ENCODE results near the gene ZNF678. TPM values are rescaled to one million over a fixed set of nuclear protein-coding genes. Genes with fewer than 3 reads are reported as not detected.

Gene ZNF678
- total and polyA plus RNA-seq, 9 of the 15 experiments (the other 6 are each of a cell fraction or from before 2014, with no cell fraction given): 3.0 to 16.8 (median 8.0) TPM

DNA sequence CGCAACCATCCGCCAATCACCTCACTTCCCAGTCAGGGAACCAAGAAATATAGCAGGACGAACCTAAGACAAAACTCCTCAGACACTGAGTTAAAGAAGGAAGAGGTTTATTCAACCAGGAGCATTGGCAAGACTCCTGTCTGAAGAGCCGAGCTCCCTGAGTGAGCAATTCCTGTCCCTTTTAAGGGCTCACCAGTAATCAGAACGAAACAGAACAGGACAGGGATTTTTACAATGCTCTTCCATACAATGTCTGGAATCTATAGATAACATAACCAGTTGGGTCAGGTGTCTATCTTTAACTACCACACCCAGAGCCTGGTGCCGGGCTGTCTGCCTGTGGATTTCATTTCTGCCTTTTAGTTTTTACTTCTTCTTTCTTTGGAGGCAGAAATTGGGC, 32.9 kb downstream of the ZNF678 start (continued):
- TF ChIP-seq, protein P1, sequence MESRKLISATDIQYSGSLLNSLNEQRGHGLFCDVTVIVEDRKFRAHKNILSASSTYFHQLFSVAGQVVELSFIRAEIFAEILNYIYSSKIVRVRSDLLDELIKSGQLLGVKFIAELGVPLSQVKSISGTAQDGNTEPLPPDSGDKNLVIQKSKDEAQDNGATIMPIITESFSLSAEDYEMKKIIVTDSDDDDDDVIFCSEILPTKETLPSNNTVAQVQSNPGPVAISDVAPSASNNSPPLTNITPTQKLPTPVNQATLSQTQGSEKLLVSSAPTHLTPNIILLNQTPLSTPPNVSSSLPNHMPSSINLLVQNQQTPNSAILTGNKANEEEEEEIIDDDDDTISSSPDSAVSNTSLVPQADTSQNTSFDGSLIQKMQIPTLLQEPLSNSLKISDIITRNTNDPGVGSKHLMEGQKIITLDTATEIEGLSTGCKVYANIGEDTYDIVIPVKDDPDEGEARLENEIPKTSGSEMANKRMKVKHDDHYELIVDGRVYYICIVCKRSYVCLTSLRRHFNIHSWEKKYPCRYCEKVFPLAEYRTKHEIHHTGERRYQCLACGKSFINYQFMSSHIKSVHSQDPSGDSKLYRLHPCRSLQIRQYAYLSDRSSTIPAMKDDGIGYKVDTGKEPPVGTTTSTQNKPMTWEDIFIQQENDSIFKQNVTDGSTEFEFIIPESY (CRISPR knock-in tag; IDR thresholded peaks at IDR 0.05): peak; percentile 38; the same call in 1 of the 2 replicates
- TF ChIP-seq EP300 (IDR thresholded peaks at IDR 0.05; ENCODE audit: low read length) (peak; percentile 69; the same call in 1 of the 2 replicates), TRIM24 (IDR thresholded peaks at IDR 0.05) (peak; percentile 96 to 98), GATA2 (CRISPR knock-in tag; IDR thresholded peaks at IDR 0.05) (peak; percentile 47; the same call in 1 of the 2 replicates), PML (IDR thresholded peaks at IDR 0.05; ENCODE audit: low read length) (peak; percentile 68; the same call in 1 of the 2 replicates), DPF2 (IDR thresholded peaks at IDR 0.05) (peak; percentile 32; the same call in 1 of the 2 replicates), ZNF766 (CRISPR knock-in tag; conservative IDR thresholded peaks at IDR 0.05) (0 out of 2 replicates have a peak, but pooled peaks have one; percentile 23), NCOR1 (IDR thresholded peaks at IDR 0.05) (peak; percentile 82), SP1 (CRISPR knock-in tag; IDR thresholded peaks at IDR 0.05) (0 out of 2 replicates have a peak, but pooled peaks have one; percentile 21), CBX5 (IDR thresholded peaks at IDR 0.05; ENCODE audit: borderline replicate concordance, low read depth) (0 out of 2 replicates have a peak, but pooled peaks have one; percentile 59), LEF1 (IDR thresholded peaks at IDR 0.05) (peak; percentile 22; the same call in 1 of the 2 replicates), TCF3 (CRISPR knock-in tag; IDR thresholded peaks at IDR 0.05) (peak; percentile 89), SMARCC2 (IDR thresholded peaks at IDR 0.05; ENCODE audit: low read depth) (0 out of 2 replicates have a peak, but pooled peaks have one; percentile 35), CBFA2T2 (conservative IDR thresholded peaks at IDR 0.05) (peak; percentile 93), SOX6 (IDR thresholded peaks at IDR 0.05) (peak; percentile 93), ZNF311 (CRISPR knock-in tag; IDR thresholded peaks at IDR 0.05) (0 out of 2 replicates have a peak, but pooled peaks have one; percentile 29), NONO (IDR thresholded peaks at IDR 0.05; ENCODE audit: low read depth in 2 of 2, low read length in 1 of 2) (peak in 1 of 2 experiments; percentile 39; a peak in 1 of 4 replicates), CC2D1A (IDR thresholded peaks at IDR 0.05) (peak; percentile 54; the same call in 1 of the 2 replicates), ZNF24 (IDR thresholded peaks at IDR 0.05) (peak; percentile 58; the same call in 1 of the 2 replicates), STAT5A (IDR thresholded peaks at IDR 0.05; ENCODE audit: borderline replicate concordance, low read length) (0 out of 2 replicates have a peak, but pooled peaks have one; percentile 18), TAL1 (IDR thresholded peaks at IDR 0.05) (peak; percentile 96)
- TF ChIP-seq, protein P2, sequence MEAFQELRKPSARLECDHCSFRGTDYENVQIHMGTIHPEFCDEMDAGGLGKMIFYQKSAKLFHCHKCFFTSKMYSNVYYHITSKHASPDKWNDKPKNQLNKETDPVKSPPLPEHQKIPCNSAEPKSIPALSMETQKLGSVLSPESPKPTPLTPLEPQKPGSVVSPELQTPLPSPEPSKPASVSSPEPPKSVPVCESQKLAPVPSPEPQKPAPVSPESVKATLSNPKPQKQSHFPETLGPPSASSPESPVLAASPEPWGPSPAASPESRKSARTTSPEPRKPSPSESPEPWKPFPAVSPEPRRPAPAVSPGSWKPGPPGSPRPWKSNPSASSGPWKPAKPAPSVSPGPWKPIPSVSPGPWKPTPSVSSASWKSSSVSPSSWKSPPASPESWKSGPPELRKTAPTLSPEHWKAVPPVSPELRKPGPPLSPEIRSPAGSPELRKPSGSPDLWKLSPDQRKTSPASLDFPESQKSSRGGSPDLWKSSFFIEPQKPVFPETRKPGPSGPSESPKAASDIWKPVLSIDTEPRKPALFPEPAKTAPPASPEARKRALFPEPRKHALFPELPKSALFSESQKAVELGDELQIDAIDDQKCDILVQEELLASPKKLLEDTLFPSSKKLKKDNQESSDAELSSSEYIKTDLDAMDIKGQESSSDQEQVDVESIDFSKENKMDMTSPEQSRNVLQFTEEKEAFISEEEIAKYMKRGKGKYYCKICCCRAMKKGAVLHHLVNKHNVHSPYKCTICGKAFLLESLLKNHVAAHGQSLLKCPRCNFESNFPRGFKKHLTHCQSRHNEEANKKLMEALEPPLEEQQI (IDR thresholded peaks at IDR 0.05): peak; percentile 63; the same call in 1 of the 2 replicates
- TF ChIP-seq, protein P3, sequence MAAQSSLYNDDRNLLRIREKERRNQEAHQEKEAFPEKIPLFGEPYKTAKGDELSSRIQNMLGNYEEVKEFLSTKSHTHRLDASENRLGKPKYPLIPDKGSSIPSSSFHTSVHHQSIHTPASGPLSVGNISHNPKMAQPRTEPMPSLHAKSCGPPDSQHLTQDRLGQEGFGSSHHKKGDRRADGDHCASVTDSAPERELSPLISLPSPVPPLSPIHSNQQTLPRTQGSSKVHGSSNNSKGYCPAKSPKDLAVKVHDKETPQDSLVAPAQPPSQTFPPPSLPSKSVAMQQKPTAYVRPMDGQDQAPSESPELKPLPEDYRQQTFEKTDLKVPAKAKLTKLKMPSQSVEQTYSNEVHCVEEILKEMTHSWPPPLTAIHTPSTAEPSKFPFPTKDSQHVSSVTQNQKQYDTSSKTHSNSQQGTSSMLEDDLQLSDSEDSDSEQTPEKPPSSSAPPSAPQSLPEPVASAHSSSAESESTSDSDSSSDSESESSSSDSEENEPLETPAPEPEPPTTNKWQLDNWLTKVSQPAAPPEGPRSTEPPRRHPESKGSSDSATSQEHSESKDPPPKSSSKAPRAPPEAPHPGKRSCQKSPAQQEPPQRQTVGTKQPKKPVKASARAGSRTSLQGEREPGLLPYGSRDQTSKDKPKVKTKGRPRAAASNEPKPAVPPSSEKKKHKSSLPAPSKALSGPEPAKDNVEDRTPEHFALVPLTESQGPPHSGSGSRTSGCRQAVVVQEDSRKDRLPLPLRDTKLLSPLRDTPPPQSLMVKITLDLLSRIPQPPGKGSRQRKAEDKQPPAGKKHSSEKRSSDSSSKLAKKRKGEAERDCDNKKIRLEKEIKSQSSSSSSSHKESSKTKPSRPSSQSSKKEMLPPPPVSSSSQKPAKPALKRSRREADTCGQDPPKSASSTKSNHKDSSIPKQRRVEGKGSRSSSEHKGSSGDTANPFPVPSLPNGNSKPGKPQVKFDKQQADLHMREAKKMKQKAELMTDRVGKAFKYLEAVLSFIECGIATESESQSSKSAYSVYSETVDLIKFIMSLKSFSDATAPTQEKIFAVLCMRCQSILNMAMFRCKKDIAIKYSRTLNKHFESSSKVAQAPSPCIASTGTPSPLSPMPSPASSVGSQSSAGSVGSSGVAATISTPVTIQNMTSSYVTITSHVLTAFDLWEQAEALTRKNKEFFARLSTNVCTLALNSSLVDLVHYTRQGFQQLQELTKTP (IDR thresholded peaks at IDR 0.05; ENCODE audit: low read depth in 1 of 2, partially characterized antibody in 2 of 2): peak in 1 of 2 experiments; percentile 54

Measured in K562 (cell line).